ENCODE data around the gene VPREB1. TPM values are rescaled to one million over a fixed set of nuclear protein-coding genes. Genes with fewer than 3 reads are reported as not detected.
"Not testable (repeated sequence)": the region's sequence is repeated elsewhere in the genome, so short reads cannot be mapped to it uniquely, and the experiment has no call there.

The VPREB1 gene
- polyA plus RNA-seq, 2 of the 4 experiments (the other 2 are of a cell fraction): not detected

DNA sequence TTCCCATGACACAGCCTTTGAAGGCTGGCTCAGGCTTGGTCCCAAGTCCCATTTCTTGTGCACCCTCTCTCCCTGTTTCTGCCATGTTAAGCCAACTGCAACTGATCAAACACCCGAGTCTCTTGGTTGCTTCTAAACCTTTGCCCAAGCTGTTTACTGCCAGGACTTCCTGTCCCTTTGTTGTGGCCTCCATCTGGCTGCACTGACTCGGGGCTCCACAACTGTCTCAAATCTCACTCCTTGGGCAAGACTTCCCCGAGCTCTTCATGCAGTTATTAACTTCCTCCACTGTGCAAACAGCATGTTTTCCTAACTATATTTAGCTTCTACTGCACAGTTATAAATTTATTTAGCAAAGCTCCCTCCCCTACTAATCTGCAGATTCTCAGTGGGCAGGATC, 4.3 kb downstream of the VPREB1 start:
- ChIA-PET CTCF (interaction anchor here (0.8 kb wide), 1 partner anchor 72 kb away, joined by 3 read pairs; no protein-coding TSS in a partner anchor), POLR2A (no interaction called here)
- ATAC-seq: no peak
- no peak for DNase-seq (ENCODE audit: low read depth in 1 of 2, low spot score in 1 of 2)
- H3K27ac ChIP-seq: no peak overlapping the region
- H3K4me1 ChIP-seq: no peaks in the 10 kb centered on the region
- no peak for FAIRE-seq
- no peak for TF ChIP-seq RARB (CRISPR knock-in tag; IDR thresholded peaks at IDR 0.05)
- no peak for TF ChIP-seq HOXB5 (CRISPR knock-in tag; IDR thresholded peaks at IDR 0.05)
- TF ChIP-seq, protein P1, sequence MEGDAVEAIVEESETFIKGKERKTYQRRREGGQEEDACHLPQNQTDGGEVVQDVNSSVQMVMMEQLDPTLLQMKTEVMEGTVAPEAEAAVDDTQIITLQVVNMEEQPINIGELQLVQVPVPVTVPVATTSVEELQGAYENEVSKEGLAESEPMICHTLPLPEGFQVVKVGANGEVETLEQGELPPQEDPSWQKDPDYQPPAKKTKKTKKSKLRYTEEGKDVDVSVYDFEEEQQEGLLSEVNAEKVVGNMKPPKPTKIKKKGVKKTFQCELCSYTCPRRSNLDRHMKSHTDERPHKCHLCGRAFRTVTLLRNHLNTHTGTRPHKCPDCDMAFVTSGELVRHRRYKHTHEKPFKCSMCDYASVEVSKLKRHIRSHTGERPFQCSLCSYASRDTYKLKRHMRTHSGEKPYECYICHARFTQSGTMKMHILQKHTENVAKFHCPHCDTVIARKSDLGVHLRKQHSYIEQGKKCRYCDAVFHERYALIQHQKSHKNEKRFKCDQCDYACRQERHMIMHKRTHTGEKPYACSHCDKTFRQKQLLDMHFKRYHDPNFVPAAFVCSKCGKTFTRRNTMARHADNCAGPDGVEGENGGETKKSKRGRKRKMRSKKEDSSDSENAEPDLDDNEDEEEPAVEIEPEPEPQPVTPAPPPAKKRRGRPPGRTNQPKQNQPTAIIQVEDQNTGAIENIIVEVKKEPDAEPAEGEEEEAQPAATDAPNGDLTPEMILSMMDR (IDR thresholded peaks at IDR 0.05): no peak
- no peak for TF ChIP-seq NFE2L2 (conservative IDR thresholded peaks at IDR 0.05; ENCODE audit: low read length)
- TF ChIP-seq ESRRA (IDR thresholded peaks at IDR 0.05; ENCODE audit: borderline replicate concordance, low read length): no peak
- TF ChIP-seq, protein P2, sequence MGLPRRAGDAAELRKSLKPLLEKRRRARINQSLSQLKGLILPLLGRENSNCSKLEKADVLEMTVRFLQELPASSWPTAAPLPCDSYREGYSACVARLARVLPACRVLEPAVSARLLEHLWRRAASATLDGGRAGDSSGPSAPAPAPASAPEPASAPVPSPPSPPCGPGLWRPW (IDR thresholded peaks at IDR 0.05): no peak
- TF ChIP-seq PHF8 (IDR thresholded peaks at IDR 0.05; ENCODE audit: borderline replicate concordance, low read depth): no peak
- no peak for TF ChIP-seq TP53 (CRISPR knock-in tag; IDR thresholded peaks at IDR 0.05)
- no peak for TF ChIP-seq BHLHE40 (IDR thresholded peaks at IDR 0.05; ENCODE audit: low read depth, low read length)
- no peak for TF ChIP-seq TFCP2L1 (CRISPR knock-in tag; IDR thresholded peaks at IDR 0.05)
- TF ChIP-seq CHD2 (IDR thresholded peaks at IDR 0.05; ENCODE audit: low read length, partially characterized antibody): no peak
- no peak for TF ChIP-seq NPAS2 (CRISPR knock-in tag; IDR thresholded peaks at IDR 0.05; ENCODE audit: borderline replicate concordance)
- no peak for TF ChIP-seq ZFP36 (IDR thresholded peaks at IDR 0.05; ENCODE audit: borderline replicate concordance, partially characterized antibody)
- TF ChIP-seq FOXS1 (CRISPR knock-in tag; IDR thresholded peaks at IDR 0.05): no peak
- TF ChIP-seq CEBPB (IDR thresholded peaks at IDR 0.05): no peak
- TF ChIP-seq, protein P3, sequence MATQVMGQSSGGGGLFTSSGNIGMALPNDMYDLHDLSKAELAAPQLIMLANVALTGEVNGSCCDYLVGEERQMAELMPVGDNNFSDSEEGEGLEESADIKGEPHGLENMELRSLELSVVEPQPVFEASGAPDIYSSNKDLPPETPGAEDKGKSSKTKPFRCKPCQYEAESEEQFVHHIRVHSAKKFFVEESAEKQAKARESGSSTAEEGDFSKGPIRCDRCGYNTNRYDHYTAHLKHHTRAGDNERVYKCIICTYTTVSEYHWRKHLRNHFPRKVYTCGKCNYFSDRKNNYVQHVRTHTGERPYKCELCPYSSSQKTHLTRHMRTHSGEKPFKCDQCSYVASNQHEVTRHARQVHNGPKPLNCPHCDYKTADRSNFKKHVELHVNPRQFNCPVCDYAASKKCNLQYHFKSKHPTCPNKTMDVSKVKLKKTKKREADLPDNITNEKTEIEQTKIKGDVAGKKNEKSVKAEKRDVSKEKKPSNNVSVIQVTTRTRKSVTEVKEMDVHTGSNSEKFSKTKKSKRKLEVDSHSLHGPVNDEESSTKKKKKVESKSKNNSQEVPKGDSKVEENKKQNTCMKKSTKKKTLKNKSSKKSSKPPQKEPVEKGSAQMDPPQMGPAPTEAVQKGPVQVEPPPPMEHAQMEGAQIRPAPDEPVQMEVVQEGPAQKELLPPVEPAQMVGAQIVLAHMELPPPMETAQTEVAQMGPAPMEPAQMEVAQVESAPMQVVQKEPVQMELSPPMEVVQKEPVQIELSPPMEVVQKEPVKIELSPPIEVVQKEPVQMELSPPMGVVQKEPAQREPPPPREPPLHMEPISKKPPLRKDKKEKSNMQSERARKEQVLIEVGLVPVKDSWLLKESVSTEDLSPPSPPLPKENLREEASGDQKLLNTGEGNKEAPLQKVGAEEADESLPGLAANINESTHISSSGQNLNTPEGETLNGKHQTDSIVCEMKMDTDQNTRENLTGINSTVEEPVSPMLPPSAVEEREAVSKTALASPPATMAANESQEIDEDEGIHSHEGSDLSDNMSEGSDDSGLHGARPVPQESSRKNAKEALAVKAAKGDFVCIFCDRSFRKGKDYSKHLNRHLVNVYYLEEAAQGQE (IDR thresholded peaks at IDR 0.05): no peak
- no peak for TF ChIP-seq SMC3 (IDR thresholded peaks at IDR 0.05)
- TF ChIP-seq CHD4 (IDR thresholded peaks at IDR 0.05; ENCODE audit: borderline replicate concordance): no peak
- TF ChIP-seq CBX2 (IDR thresholded peaks at IDR 0.05; ENCODE audit: borderline replicate concordance, low read depth): no peak
- 9% methylated on average over 3 of the region's 3 CpGs for WGBS (ENCODE audit: missing lambda C conversion rate)
- H3K9me3 ChIP-seq: no peaks in the 10 kb centered on the region
- no peak overlapping the region for H3K4me2 ChIP-seq
- no peak overlapping the region for H3K4me3 ChIP-seq

DNA sequence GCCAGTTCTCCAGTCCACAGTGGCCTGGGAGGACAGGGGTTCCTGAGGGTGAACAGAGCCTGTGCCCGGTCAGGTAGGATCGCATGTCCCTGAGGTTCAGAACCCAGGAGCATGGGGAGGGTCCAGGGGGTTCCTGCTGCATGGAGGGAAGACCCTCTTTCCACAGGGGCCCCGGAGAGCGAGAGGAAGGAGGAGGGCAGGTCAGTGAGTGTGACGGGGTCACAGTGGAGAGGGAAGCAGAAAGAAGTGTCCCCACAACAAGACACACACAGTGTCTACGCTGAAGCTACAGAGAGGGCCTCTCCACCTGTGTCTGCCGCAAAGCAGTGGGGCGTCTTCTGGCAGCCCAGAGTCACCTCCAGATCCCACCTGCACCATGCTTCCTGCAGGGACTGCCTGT, 6.1 kb downstream of the VPREB1 start:
- H3K4me2 ChIP-seq; H3K9me3 ChIP-seq; H3K4me3 ChIP-seq; DNase-seq (ENCODE audit: low read depth in 1 of 2, low spot score in 1 of 2); H3K4me1 ChIP-seq; CTCF ChIA-PET; POLR2A ChIA-PET; H3K27ac ChIP-seq; ATAC-seq; FAIRE-seq: not testable (repeated sequence)
- 88% methylated on average over 8 of the region's 8 CpGs for WGBS (ENCODE audit: missing lambda C conversion rate)

DNA sequence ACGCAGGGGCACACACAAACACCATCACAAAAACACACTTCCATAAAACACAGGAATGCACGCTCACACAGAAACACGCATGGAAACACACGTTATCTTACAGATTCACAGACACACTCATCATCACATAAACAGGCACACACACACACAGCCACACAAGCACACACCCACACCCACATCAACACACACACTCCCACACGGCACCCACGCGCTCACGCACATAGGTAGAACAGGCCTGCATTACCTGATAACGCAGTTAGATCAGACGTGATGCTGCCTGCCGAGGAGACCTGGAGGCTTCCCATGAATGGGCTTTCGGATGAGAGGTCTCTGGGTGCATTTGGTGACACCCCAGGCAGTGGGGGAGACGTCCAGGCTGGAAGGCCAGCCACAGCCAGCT, 11.5 kb downstream of the VPREB1 start:
- H3K4me3 ChIP-seq; H3K4me2 ChIP-seq; CTCF ChIA-PET; FAIRE-seq; POLR2A ChIA-PET; DNase-seq (ENCODE audit: low read depth in 1 of 2, low spot score in 1 of 2); H3K9me3 ChIP-seq; H3K4me1 ChIP-seq; H3K27ac ChIP-seq; ATAC-seq: not testable (repeated sequence)
- WGBS (ENCODE audit: missing lambda C conversion rate): 96% methylated on average over 4 of the region's 13 CpGs

DNA sequence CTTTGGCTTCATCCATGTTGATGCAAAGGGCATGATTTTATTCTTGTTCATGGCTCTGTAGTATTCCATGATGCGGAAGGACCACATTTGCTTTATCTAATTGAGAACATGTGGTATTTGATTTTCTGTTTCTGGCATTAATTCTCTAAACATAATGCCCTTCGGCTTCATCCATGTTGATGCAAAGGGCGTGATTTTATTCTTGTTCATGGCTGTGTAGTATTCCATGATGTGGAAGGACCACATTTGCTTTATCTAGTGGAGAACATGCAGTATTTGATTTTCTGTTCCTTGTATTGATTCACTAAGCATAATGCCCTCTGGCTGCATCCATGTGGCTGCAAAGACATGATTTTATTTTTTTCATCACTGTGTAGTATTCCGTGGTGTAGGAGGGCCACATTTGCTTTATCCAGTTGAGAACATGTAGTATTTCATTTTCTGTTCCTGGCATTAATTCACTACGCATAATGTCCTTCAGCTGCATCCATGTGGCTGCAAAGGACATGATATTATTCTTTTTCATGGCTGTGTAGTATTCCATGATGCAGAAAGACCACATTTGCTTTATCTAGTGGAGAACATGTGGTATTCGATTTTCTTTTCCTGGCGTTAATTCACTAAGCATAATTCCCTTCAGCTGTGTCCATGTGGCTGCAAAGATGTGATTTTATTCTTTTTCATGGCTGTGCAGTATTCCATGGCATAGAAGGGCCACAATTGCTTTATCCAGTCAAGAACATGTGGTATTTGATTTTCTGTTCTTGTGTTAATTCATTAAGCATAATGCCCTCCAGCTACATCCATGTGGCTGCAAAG, 14.2 kb downstream of the VPREB1 start:
- H3K4me3 ChIP-seq; H3K4me2 ChIP-seq; ATAC-seq; CTCF ChIA-PET; FAIRE-seq; DNase-seq (ENCODE audit: low read depth in 1 of 2, low spot score in 1 of 2); H3K9me3 ChIP-seq; H3K4me1 ChIP-seq; H3K27ac ChIP-seq; POLR2A ChIA-PET: not testable (repeated sequence)
- WGBS (ENCODE audit: missing lambda C conversion rate): 62% methylated on average over 7 of the region's 7 CpGs

DNA sequence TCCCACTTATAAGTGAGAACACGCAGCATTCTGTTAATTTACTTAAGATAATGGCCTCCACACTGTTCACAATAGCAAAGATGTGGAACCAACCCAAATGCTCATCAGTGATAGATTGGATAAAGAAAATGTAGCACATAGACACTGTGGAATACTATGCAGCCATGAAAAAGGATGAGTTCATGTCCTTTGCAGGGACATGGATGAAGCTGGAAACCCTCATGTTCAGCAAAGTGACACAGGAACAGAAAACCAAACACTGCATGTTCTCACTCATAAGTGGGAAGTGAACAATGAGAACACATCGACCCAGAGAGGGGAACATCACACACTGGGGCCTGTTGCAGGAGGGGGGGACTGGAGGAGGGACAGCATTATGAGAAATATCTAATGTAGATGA, 15.6 kb downstream of the VPREB1 start:
- POLR2A ChIA-PET; H3K27ac ChIP-seq; DNase-seq (ENCODE audit: low read depth in 1 of 2, low spot score in 1 of 2); H3K4me3 ChIP-seq; H3K4me2 ChIP-seq; CTCF ChIA-PET; H3K4me1 ChIP-seq; H3K9me3 ChIP-seq; FAIRE-seq; ATAC-seq: not testable (repeated sequence)
- 84% methylated on average over 2 of the region's 2 CpGs for WGBS (ENCODE audit: missing lambda C conversion rate)

Measured in A549 (cell line).